ENCODE data around the gene TMPRSS3.

- TF ChIP-seq CTCF (conservative IDR thresholded peaks at IDR 0.05; ENCODE audit: low read length) (no peak), EZH2phosphoT487 (IDR thresholded peaks at IDR 0.05; ENCODE audit: borderline replicate concordance) (no peak)
These were observed 32.1 kb upstream of the TMPRSS3 start for GRCh38 chr21:42427809-42428419.
